GM13976 (cell line): ENCODE results near the gene TMEM82.

Source experiments
- DNase-seq: peaks from one replicate; pipeline ENCODE4 v3.0.0; 2012; ENCODE audit warnings: low spot score
- in situ Hi-C: fragments of 300-500 bp; cut with MboI; formaldehyde crosslinking; loops from one replicate; pipeline ENCODE4 v1.12.0; 2022; ENCODE audit warnings: low sequenced_read_pairs, mixed read lengths, inconsistent platforms; ENCODE audit not compliant: unreplicated experiment
- TF ChIP-seq, protein P1 (sequence below): IDR thresholded peaks from 2 replicates; pipeline ENCODE4 v1.5.1; 2012; ENCODE audit warnings: borderline replicate concordance, mild to moderate bottlenecking; ENCODE audit not compliant: insufficient read depth; ENCODE audit errors: extremely low read depth, missing control alignments, control extremely low read depth

Gene TMEM82

DNA sequence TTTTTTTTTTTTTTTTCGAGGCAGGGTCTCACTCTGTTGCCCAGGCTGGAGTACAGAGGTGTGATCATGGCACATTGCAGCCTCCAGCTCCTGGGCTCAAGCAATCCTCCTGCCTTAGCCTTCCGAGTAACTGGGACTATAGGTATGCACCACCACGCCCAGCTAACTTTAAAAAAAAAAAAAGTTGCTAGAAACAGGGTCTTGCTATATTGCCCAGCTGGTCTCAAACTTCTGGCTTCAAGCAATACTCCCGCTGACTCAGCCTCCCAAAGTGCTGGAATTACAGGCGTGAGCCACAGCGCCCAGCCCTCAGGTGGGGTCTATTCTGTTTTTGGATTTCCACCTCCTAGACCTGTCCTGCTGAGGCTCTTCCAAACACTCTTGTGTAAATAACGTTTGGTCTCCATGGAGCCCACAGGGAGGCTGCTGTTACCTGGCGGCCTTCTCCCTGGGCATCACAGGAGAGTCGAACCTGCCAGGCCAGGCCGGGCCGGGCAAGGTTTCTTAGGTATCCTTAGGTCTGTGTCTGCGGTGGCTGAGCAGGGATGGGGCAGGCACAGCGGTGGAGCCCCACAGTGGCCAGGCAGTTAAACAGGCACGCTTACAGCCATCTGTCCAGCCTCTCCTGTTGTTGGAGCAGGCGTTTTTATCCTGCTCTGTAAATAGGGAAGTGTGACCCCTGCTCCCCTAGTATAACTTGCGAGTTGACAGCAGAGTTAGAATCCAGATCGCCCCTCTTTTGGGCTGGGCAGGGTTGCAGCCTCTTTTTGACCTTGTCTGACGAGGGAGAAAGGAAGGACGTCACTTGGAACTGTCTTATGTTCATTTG lies 39.4 kb upstream of the TMEM82 start:
- in situ Hi-C loops, result no loop called here
- TF ChIP-seq, protein P1, sequence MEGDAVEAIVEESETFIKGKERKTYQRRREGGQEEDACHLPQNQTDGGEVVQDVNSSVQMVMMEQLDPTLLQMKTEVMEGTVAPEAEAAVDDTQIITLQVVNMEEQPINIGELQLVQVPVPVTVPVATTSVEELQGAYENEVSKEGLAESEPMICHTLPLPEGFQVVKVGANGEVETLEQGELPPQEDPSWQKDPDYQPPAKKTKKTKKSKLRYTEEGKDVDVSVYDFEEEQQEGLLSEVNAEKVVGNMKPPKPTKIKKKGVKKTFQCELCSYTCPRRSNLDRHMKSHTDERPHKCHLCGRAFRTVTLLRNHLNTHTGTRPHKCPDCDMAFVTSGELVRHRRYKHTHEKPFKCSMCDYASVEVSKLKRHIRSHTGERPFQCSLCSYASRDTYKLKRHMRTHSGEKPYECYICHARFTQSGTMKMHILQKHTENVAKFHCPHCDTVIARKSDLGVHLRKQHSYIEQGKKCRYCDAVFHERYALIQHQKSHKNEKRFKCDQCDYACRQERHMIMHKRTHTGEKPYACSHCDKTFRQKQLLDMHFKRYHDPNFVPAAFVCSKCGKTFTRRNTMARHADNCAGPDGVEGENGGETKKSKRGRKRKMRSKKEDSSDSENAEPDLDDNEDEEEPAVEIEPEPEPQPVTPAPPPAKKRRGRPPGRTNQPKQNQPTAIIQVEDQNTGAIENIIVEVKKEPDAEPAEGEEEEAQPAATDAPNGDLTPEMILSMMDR, result no peak
- DNase-seq, result no peak

DNA sequence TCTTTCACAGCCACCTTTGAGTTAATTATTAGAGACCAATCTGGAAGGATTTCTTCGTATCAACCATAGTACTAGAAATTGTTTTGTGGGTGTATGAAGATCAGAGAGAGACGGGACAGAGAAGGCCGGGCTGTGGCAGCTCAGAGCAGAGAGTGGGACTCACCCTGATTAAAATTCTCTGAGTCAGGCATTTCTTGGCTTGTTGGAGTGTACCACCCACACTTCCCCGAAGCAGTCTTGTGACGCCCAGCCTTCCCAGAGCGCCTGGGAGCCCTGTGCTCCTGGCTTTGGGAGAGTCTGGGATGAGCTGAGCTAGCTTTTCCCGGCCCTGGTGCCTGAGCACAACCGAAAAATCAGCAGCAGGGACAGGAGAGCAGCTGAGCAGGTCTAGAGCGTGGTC lies 38.7 kb upstream of the TMEM82 start:
- in situ Hi-C loops, result no loop called here
- no peak for DNase-seq
- TF ChIP-seq, protein P1, result no peak

DNA sequence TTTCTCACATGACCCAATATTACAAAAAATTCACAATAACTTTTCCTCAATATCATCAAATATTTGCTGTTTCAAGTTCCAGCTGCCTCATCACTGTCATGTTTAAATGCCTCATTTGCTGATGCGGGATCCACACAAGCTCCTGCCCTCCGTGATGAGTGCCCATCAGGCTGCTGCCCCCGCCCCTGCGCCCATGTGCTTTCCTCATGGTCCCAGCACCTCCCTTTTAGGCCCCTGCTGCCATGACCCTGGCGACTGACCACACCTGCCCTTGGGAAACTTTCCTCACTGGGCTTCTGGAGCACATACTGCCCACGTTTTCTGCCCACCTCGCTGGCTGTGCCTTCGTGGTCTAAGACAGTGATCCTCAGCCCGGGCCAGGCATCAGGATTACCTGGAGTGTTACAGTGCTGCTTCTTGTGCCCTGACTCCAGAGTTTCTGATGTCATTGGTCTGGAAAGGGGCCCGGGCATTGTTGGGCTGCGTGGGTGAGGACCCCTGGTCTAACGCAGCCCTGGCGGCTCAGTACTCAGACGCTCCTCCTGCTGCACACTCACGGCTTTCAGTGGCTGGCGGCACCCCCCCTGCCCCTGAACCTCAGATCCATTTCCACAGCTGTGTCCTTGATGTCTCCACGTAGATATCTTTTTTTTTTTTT lies 37.6 kb upstream of the TMEM82 start:
- in situ Hi-C loops, result no loop called here
- DNase-seq, result no peak
- TF ChIP-seq, protein P1, result no peak

DNA sequence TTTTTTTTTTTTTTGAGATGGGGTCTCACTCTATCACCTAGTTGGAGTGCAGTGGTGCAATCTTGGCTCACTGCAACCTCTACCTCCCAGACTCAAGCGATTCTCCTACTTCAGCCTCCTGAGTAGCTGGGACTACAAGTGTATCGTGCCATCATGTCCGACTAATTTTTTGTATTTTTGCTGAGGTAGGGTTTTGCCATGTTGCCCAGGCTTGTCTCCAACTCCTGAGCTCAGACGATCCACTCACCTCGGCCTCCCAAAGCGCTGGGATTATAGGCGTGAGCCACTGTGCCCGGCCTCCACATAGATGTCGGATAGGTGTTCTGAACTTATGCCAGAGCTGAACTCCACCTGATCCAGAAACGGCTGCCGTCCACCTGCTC lies 37.1 kb upstream of the TMEM82 start:
- TF ChIP-seq, protein P1, result no peak
- no peak for DNase-seq
- in situ Hi-C loops, result no loop called here

DNA sequence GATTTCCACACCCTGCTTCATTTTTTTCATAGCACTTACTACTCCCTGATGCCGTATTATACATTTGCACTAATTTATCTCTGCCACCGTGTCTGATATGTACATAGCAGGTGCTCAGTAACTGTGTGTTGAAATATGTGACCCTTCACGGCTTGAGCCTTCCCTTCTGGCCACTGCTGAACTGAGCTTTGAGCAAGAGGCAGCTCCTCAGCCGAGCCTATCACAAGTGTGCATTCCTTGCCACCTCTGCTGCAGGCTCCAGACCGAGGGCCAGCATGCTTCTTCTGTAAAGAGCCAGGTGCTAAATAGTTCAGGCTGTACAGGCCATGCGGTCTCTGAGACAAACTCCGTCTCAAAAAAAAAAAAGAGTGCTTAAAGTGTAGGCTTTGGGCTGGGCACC lies 35.5 kb upstream of the TMEM82 start:
- TF ChIP-seq, protein P1, result no peak
- in situ Hi-C loops, result no loop called here
- DNase-seq, result no peak

DNA sequence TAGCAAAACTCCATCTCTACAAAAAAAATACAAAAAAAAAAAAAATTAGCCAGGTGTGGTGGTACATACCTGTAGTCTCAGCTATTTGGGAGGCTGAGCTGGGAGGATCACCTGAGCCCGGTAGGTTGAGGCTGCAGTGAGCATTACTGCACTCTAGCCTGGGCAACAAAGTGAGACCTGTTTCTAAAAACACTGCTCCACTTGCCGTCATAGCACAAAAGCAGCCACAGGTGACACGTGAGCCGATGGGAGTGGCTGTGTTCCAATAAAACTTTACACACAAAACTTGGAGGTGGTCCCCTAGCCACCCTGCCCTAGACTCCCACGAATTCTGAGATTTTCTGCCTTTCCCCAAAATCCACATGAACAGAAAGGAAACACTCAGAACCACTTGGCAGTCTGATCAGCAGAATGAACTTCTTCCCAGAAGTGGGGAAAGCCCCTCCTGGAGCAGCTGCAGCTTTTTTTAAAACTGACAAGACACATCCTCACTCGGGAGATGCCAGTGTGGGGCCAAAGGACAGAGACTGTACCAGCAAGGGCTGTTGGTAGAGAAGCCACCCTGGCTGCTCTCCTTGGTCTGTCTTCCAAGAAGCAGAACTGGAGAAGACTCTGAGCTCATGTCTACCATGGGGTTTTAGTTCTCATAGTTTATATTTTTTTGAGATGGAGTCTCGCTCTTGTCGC lies 34.9 kb upstream of the TMEM82 start:
- TF ChIP-seq, protein P1, result no peak
- in situ Hi-C loops, result no loop called here
- DNase-seq, result no peak
